ENCODE measurements around the gene NPPC. TPM values are rescaled to one million over a fixed set of nuclear protein-coding genes. Genes with fewer than 3 reads are reported as not detected.

Gene NPPC
- total and polyA plus RNA-seq, 2 of the 8 experiments (the other 6 are each of a cell fraction or from before 2014, with no cell fraction given): 1.3 to 4.7 TPM

DNA sequence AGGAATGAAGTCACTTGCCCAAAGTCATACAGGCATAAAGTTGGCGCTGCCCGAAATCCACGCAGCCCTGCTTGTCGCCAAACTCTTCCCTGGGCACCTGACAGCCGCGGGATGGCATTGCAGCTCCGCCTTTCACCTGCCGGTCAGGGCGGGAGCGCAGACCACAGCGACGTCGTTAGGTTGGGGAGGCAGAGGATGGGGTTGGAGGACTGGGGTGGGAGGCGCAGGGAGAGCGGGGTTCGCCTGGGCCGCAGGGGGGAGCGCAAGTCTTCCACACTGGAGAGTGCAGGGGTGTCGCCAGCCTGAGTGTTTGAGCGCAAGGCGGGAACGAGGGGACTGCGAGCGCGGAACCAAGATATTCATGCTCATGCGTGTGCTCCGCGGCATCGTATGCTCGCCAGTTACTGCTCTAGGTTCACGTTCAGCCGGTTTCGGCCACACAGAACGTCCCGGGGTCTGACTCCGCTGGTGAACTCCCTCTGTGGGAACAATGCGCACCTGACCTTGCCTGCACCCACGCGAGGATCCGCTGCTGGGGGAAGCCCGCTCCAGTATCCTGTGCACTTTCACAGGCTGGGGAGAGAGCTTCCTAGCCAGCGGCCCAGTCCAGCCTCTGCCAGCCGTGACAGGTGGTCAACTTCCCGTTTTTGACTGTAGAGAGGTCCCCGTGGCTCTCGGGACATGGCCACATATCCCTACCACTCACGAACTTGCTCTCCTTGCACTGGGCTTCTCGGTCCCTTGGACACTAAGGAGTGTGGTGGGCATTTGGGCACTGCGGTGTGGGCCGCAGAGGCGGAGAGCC lies 767 bp upstream of the NPPC start:
- WGBS, 2 experiments (ENCODE audit: extremely low coverage in 1 of 2, insufficient coverage in 1 of 2, insufficient read length in 1 of 2, insufficient replicate concordance in 2 of 2, low coverage in 1 of 2, low lambda C conversion rate in 2 of 2, missing lambda C conversion rate in 1 of 2): 23% methylated on average over 40 of the region's 51 CpGs; no CpG with 5 or more reads in 1 of the 2 experiments
- H4K20me1 ChIP-seq (replicated peaks in 1 of 2; ENCODE audit: control insufficient read depth in 1 of 2, insufficient read depth in 2 of 2, low read length in 2 of 2): peaks cover 0 to 2% of the 10 kb centered on the region in 2 experiments
- peak overlapping the region; percentile 52 to 75 (median 66) for H3K4me3 ChIP-seq (ENCODE audit: extremely low read depth in 1 of 4, insufficient read depth in 2 of 4, low read depth in 3 of 4, low read length in 4 of 4)
- POLR2A ChIA-PET (ENCODE audit: partially characterized antibody): interaction anchor here (0.6 to 2.5 kb wide), 4 partner anchors 8 to 885 kb away, joined by 3 to 10 read pairs (median 3); no protein-coding TSS in a partner anchor
- no peak overlapping the region for H3K4ac ChIP-seq (replicated peaks; ENCODE audit: insufficient read length, low read depth, low read length)
- no peak overlapping the region for H2BK120ac ChIP-seq (replicated peaks; ENCODE audit: low read depth, low read length)
- no peak overlapping the region; a peak in 1 of 7 replicates for H3K9ac ChIP-seq (replicated peaks in 1 of 4; ENCODE audit: extremely low read depth in 1 of 4, low read depth in 3 of 4, low read length in 3 of 4)
- CTCF ChIA-PET (ENCODE audit: partially characterized antibody): interaction anchor here (0.6 to 17.2 kb wide), 19 partner anchors 8 to 512 kb away, joined by 3 to 220 read pairs (median 5); no protein-coding TSS in a partner anchor
- H3K23me2 ChIP-seq (ENCODE audit: low read depth, low read length): peaks cover 20% of the 10 kb centered on the region
- peak overlapping the region; percentile 61; the same call in 1 of the 2 replicates for H2BK15ac ChIP-seq (ENCODE audit: low read length)
- FAIRE-seq (no peak), DNase-seq (ENCODE audit: low read depth in 1 of 2, low spot score in 2 of 2) (peak in 1 of 2 experiments; percentile 80)
- no peaks in the 10 kb centered on the region for H3K9me3 ChIP-seq (ENCODE audit: insufficient read depth in 2 of 2, low read depth in 1 of 2, low read length in 1 of 2)
- peaks cover 3 to 20% (median 14%) of the 10 kb centered on the region in 4 experiments for H3K4me1 ChIP-seq (replicated peaks in 1 of 4; ENCODE audit: control insufficient read depth in 3 of 4, insufficient read depth in 4 of 4, low read length in 3 of 4)
- no peaks in the 10 kb centered on the region for H3K79me2 ChIP-seq (ENCODE audit: control insufficient read depth in 1 of 2, insufficient read depth in 2 of 2, low read length in 2 of 2)
- no peaks in the 10 kb centered on the region for H3K36me3 ChIP-seq (ENCODE audit: control insufficient read depth in 2 of 4, insufficient read depth in 4 of 4, low read length in 3 of 4)
- H3K79me1 ChIP-seq (ENCODE audit: low read depth, low read length): no peaks in the 10 kb centered on the region
- peak overlapping the region; percentile 57 for H4K8ac ChIP-seq (ENCODE audit: extremely low read depth, insufficient read depth, low read length)
- H2AK5ac ChIP-seq (ENCODE audit: low read depth, low read length): no peak overlapping the region
- no peak overlapping the region for H3K14ac ChIP-seq (ENCODE audit: insufficient read length)
- no peak overlapping the region for H3K56ac ChIP-seq (replicated peaks; ENCODE audit: insufficient read length, low read depth, low read length)
- H3K4me2 ChIP-seq (ENCODE audit: insufficient read depth in 1 of 2, low read depth in 2 of 2, low read length in 2 of 2): peak overlapping the region; percentile 80 to 100
- H4K91ac ChIP-seq (replicated peaks; ENCODE audit: insufficient read length, low read length): no peak overlapping the region
- no peak overlapping the region for H3K27ac ChIP-seq (ENCODE audit: low read depth, low read length)
- no peak overlapping the region for H2BK12ac ChIP-seq (ENCODE audit: low read depth, low read length)
- H3K23ac ChIP-seq (ENCODE audit: insufficient read length): no peak overlapping the region
- peak overlapping the region; percentile 43; the same call in 1 of the 2 replicates for H2AFZ ChIP-seq (ENCODE audit: low read length)
- no peak overlapping the region for H4K5ac ChIP-seq (ENCODE audit: insufficient read length, low read depth, low read length)
- peak overlapping the region; percentile 44; the same call in 1 of the 2 replicates for H2BK5ac ChIP-seq (ENCODE audit: low read depth, low read length)
- peaks cover 24 to 55% (median 43%) of the 10 kb centered on the region in 4 experiments for H3K27me3 ChIP-seq (replicated peaks in 1 of 4; ENCODE audit: control insufficient read depth in 3 of 4, extremely low read depth in 1 of 4, insufficient read depth in 3 of 4, low read length in 3 of 4)
- no peak overlapping the region; the same call in 1 of the 2 replicates for H2BK20ac ChIP-seq (ENCODE audit: low read length)
- H3K18ac ChIP-seq (ENCODE audit: extremely low read depth, low read length): 0 out of 2 replicates have a peak overlapping the region, but pooled peaks have one; percentile 22
- TF ChIP-seq JUN (IDR thresholded peaks at IDR 0.05; ENCODE audit: low read depth, low read length) (no peak), SIRT6 (IDR thresholded peaks at IDR 0.05; ENCODE audit: low read length) (no peak), CHD2 (IDR thresholded peaks at IDR 0.05; ENCODE audit: low read length) (no peak), BACH1 (IDR thresholded peaks at IDR 0.05; ENCODE audit: low read length) (no peak), KDM4A (IDR thresholded peaks at IDR 0.05; ENCODE audit: low read depth, low read length, severe bottlenecking) (no peak), PHF8 (conservative IDR thresholded peaks at IDR 0.05; ENCODE audit: low read depth, low read length) (no peak), RFX5 (IDR thresholded peaks at IDR 0.05; ENCODE audit: borderline replicate concordance, low read depth, low read length) (no peak), MAFK (IDR thresholded peaks at IDR 0.05; ENCODE audit: low read depth, low read length) (no peak), CREB1 (IDR thresholded peaks at IDR 0.05) (no peak), NRF1 (IDR thresholded peaks at IDR 0.05; ENCODE audit: low read depth, low read length) (no peak)
- TF ChIP-seq, protein P1, sequence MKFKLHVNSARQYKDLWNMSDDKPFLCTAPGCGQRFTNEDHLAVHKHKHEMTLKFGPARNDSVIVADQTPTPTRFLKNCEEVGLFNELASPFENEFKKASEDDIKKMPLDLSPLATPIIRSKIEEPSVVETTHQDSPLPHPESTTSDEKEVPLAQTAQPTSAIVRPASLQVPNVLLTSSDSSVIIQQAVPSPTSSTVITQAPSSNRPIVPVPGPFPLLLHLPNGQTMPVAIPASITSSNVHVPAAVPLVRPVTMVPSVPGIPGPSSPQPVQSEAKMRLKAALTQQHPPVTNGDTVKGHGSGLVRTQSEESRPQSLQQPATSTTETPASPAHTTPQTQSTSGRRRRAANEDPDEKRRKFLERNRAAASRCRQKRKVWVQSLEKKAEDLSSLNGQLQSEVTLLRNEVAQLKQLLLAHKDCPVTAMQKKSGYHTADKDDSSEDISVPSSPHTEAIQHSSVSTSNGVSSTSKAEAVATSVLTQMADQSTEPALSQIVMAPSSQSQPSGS (IDR thresholded peaks at IDR 0.05; ENCODE audit: low read length): no peak

Measured in H1 (cell line).